Pancreas (tissue), 10 donors: ENCODE results near the gene XRCC3. TPM values are rescaled to one million over a fixed set of nuclear protein-coding genes. Genes with fewer than 3 reads are reported as not detected.

ENCODE experiments used
- ATAC-seq, 4 donors: fragments of 200-7000 bp; cut with Tn5 transposase; one replicate each; pipeline versions ENCODE4 v1.8.0 to v1.9.1; 2020; ENCODE audit warnings: mild to moderate bottlenecking in 4 of 4, moderate library complexity in 4 of 4
- DNase-seq, 6 donors: peaks; one replicate each; pipeline ENCODE4 v3.0.0-alpha.2; 2020
- FAIRE-seq: peaks from 2 replicates; lab custom pipeline; 2012; peaks lifted over from hg19 to GRCh38; lab: Jason Lieb, UNC
- H3K27ac ChIP-seq, 4 donors: fragments of 200-600 bp; sonication (generic); 1 replicate in 3 of 4; 2 replicates in 1 of 4; pipeline versions ENCODE4 v1.5.0 to v1.8.0; 2020
- H3K27me3 ChIP-seq, 4 donors: fragments of 200-600 bp; one replicate each; pipeline ENCODE4 v1.8.0; 2021
- H3K36me3 ChIP-seq, 3 donors: fragments of 200-600 bp; sonication (generic) in 1 of 3; one replicate each; pipeline versions ENCODE4 v1.5.0 to v1.8.0; 2020 to 2021
- H3K4me1 ChIP-seq, 3 donors: fragments of 200-600 bp; one replicate each; pipeline ENCODE4 v1.8.0; 2021
- H3K4me3 ChIP-seq, 4 donors: fragments of 200-600 bp; sonication (generic) in 2 of 4; one replicate each; pipeline versions ENCODE4 v1.5.0 to v1.8.0; 2020 to 2021
- H3K9me3 ChIP-seq, 4 donors: fragments of 200-600 bp; one replicate each; pipeline ENCODE4 v1.8.0; 2021
- CTCF ChIP-seq, 4 donors: fragments of 200-600 bp; sonication (generic) in 3 of 4; IDR thresholded peaks; one replicate each; pipeline versions ENCODE4 v1.5.0 to v1.8.0; 2021; ENCODE audit warnings: antibody characterized with exemption in 4 of 4
- WGBS, 2 donors: extraction: QIAGEN DNeasy Blood & Tissue Kit; methylation state at CpG; one replicate each; pipeline ENCODE4 v1.1.7; 2013; 5-methylcytosine and 5-hydroxymethylcytosine counted together
- intact Hi-C, 3 donors: fragments of 100-400 bp; cut with DNase I; formaldehyde crosslinking; loops; one replicate each; pipeline versions ENCODE4 v1.11.1 to v1.14.2; 2022
- polyA plus RNA-seq, 2 donors: library from polyadenylated mRNA; stranded (reverse); fragments of 200-250 nt; gene quantifications; one replicate each; pipeline ENCODE4 v1.2.3, GENCODE V29; 2013
- total RNA-seq, 6 donors: library from RNA; stranded (reverse); fragmentation: NEBNext Ultra II Directional in 4 of 6; extraction: Animal tissue kit (Norgen Biotek cat#: 25700) in 4 of 6; gene quantifications; one replicate each; pipeline versions ENCODE4 v1.2.1 to v1.2.4, GENCODE V29; 2021 to 2023
- donor health status: healthy with polysubstance abuse.
- donor health status: DM: no; HTN: no; CAD: no; lungs with moderate emphysema.
- donor health status: DM: no; HTN: no; CAD: no.
- donor health status: control.
- donor health status: control.
- donor health status: Bipolar disorder and iron deficiency.
- donor health status: DM: yes; HTN: yes; CAD: no.
- donor health status: DM: no; HTN: no; CAD: no.
- donor health status: DM: no; HTN: no; CAD: no.
- donor health status: DM: yes; HTN: yes; CAD: no.

Gene XRCC3
- total and polyA plus RNA-seq, 8 donors, result 1.7 to 5.2 (median 3.0) TPM

GRCh38 chr14:103742499-103743255, 27.4 kb upstream of the XRCC3 start:
- Histone ChIP-seq H3K36me3 (peaks cover 0 to 54% (median 12%) of the 10 kb centered on the region in 3 donors), H3K27ac (no peak overlapping the region), H3K4me1 (no peaks in the 10 kb centered on the region), H3K9me3 (no peaks in the 10 kb centered on the region), H3K4me3 (no peak overlapping the region), H3K27me3 (no peaks in the 10 kb centered on the region)
- FAIRE-seq (no peak), DNase-seq (peak in 1 of 6 donors; percentile 3), ATAC-seq (no peak)
- intact Hi-C loops, result no loop called here
- no peak for TF ChIP-seq CTCF (IDR thresholded peaks at IDR 0.05)
- 93% methylated on average over 14 of the region's 14 CpGs for WGBS, 2 donors

- intact Hi-C loops, result no loop called here
- Histone ChIP-seq H3K27me3 (no peaks in the 10 kb centered on the region), H3K27ac (no peak overlapping the region), H3K4me1 (no peaks in the 10 kb centered on the region), H3K36me3 (peaks cover 0 to 62% (median 12%) of the 10 kb centered on the region in 3 donors), H3K4me3 (no peak overlapping the region), H3K9me3 (no peaks in the 10 kb centered on the region)
- no peak for ATAC-seq
- DNase-seq, result peak in 1 of 6 donors; percentile 8
- FAIRE-seq, result no peak
- TF ChIP-seq CTCF (IDR thresholded peaks at IDR 0.05), result no peak
- whole genome bisulfite sequencing, 2 donors, result 82 to 87% methylated on average over 9 of the region's 9 CpGs
These were observed 26.6 kb upstream of the XRCC3 start for GRCh38 chr14:103741876-103742275.

- no peak for TF ChIP-seq CTCF (IDR thresholded peaks at IDR 0.05)
- peaks cover 0 to 69% (median 12%) of the 10 kb centered on the region in 3 donors for H3K36me3 ChIP-seq
- intact Hi-C loops, result no loop called here
- H3K4me1 ChIP-seq, result no peaks in the 10 kb centered on the region
- FAIRE-seq (no peak), DNase-seq (peak in 1 of 6 donors; percentile 5), ATAC-seq (no peak)
- 88 to 89% methylated on average over 13 to 14 of the region's 14 CpGs for WGBS, 2 donors
- no peaks in the 10 kb centered on the region for H3K27me3 ChIP-seq
- no peaks in the 10 kb centered on the region for H3K9me3 ChIP-seq
- H3K27ac ChIP-seq, result no peak overlapping the region
- H3K4me3 ChIP-seq, result no peak overlapping the region
These were observed 25.9 kb upstream of the XRCC3 start for GRCh38 chr14:103740991-103741689.

- DNase-seq (peak in 2 of 6 donors; percentile 7 to 62), ATAC-seq (no peak), FAIRE-seq (no peak)
- TF ChIP-seq CTCF (IDR thresholded peaks at IDR 0.05), result no peak
- WGBS, 2 donors, result 92 to 94% methylated on average over 29 to 30 of the region's 30 CpGs
- Histone ChIP-seq H3K27ac (no peak overlapping the region), H3K9me3 (no peaks in the 10 kb centered on the region), H3K4me1 (no peaks in the 10 kb centered on the region), H3K27me3 (no peaks in the 10 kb centered on the region), H3K36me3 (peaks cover 0 to 60% (median 12%) of the 10 kb centered on the region in 3 donors), H3K4me3 (no peak overlapping the region)
- intact Hi-C loops, result loop anchor here in 1 of 3 donors (10.0 kb wide), 1 partner anchor 175 kb away; no protein-coding TSS in a partner anchor
These were observed 24.7 kb upstream of the XRCC3 start for GRCh38 chr14:103739793-103740501.
